IPS-15b (cell line): Measurements from ENCODE around the gene ZNF786.
A peak's percentile ranks its signal among the peaks of the same experiment; 100 is the strongest.

ENCODE experiments used
- H3K27me3 ChIP-seq: one replicate; pipeline ENCODE4 v1.6.1; 2013; ENCODE audit warnings: low read length; ENCODE audit not compliant: control insufficient read depth, insufficient read depth
- H3K36me3 ChIP-seq: one replicate; pipeline ENCODE4 v1.6.1; 2013; ENCODE audit warnings: low read length; ENCODE audit not compliant: control insufficient read depth, insufficient read depth
- H3K4me1 ChIP-seq: one replicate; pipeline ENCODE4 v1.6.1; 2013; ENCODE audit warnings: mild to moderate bottlenecking, low read length; ENCODE audit not compliant: control insufficient read depth, insufficient read depth
- H3K4me3 ChIP-seq: one replicate; pipeline ENCODE4 v1.5.1; 2013; ENCODE audit warnings: low read depth, low read length
- H3K9ac ChIP-seq: one replicate; pipeline ENCODE4 v1.6.1; 2013; ENCODE audit warnings: low read depth, mild to moderate bottlenecking, low read length
- H3K9me3 ChIP-seq: one replicate; pipeline ENCODE4 v1.6.1; 2013; ENCODE audit warnings: mild to moderate bottlenecking, low read length; ENCODE audit not compliant: control insufficient read depth, insufficient read depth

ZNF786 gene

GRCh38 chr7:149090397-149091195 is at the start of gene ZNF786:
Gene ZNF786 (minus strand): TSS chr7:149090718. CDS start chr7:149090640, 78 bp downstream.
- H3K4me1 ChIP-seq = peaks cover 2% of the 10 kb centered on the region
- no peaks in the 10 kb centered on the region for H3K27me3 ChIP-seq
- peak within 1 kb of the TSS; percentile 93 for H3K9ac ChIP-seq
- H3K4me3 ChIP-seq = peak within 1 kb of the TSS; percentile 93
- H3K9me3 ChIP-seq = no peaks in the 10 kb centered on the region
- H3K36me3 ChIP-seq = no peaks in the 10 kb centered on the region

GRCh38 chr7:149136118-149136517 is 45.6 kb upstream of the ZNF786 start:
- Histone ChIP-seq H3K9ac (no peak overlapping the region), H3K27me3 (no peaks in the 10 kb centered on the region), H3K36me3 (peaks cover 2% of the 10 kb centered on the region), H3K4me3 (no peak overlapping the region), H3K4me1 (no peaks in the 10 kb centered on the region), H3K9me3 (no peaks in the 10 kb centered on the region)

- Histone ChIP-seq H3K4me3 (no peak overlapping the region), H3K36me3 (peaks cover 5% of the 10 kb centered on the region), H3K27me3 (no peaks in the 10 kb centered on the region), H3K4me1 (no peaks in the 10 kb centered on the region), H3K9ac (no peak overlapping the region), H3K9me3 (no peaks in the 10 kb centered on the region)
These were observed 42.7 kb upstream of the ZNF786 start for GRCh38 chr7:149133028-149133710.

- Histone ChIP-seq H3K9me3 (no peaks in the 10 kb centered on the region), H3K9ac (no peak overlapping the region)
These were observed 40.2 kb upstream of the ZNF786 start for GRCh38 chr7:149130572-149131198.

GRCh38 chr7:149126662-149127266 is 36.2 kb upstream of the ZNF786 start:
- Histone ChIP-seq H3K9ac (peak overlapping the region; percentile 96), H3K9me3 (no peaks in the 10 kb centered on the region), H3K27me3 (no peaks in the 10 kb centered on the region), H3K4me1 (peaks cover 9% of the 10 kb centered on the region), H3K36me3 (peaks cover 13% of the 10 kb centered on the region), H3K4me3 (peak overlapping the region; percentile 100)

More at GRCh38 chr7:149130572-149131198, 40.2 kb upstream of the ZNF786 start:
- Histone ChIP-seq H3K4me1 (peaks cover 5% of the 10 kb centered on the region), H3K27me3 (no peaks in the 10 kb centered on the region), H3K4me3 (no peak overlapping the region), H3K36me3 (peaks cover 11% of the 10 kb centered on the region)

GRCh38 chr7:149125863-149126661 is 35.5 kb upstream of the ZNF786 start, which contains the start of gene ZNF425:
Gene ZNF425 (minus strand): TSS chr7:149126324. CDS start chr7:149126213, 111 bp downstream.
- Histone ChIP-seq H3K9ac (peak within 1 kb of the TSS; percentile 96), H3K36me3 (peaks cover 11% of the 10 kb centered on the region), H3K4me3 (peak within 1 kb of the TSS; percentile 100), H3K27me3 (no peaks in the 10 kb centered on the region), H3K9me3 (no peaks in the 10 kb centered on the region), H3K4me1 (peaks cover 9% of the 10 kb centered on the region)

- Histone ChIP-seq H3K36me3 (peaks cover 9% of the 10 kb centered on the region), H3K4me1 (peaks cover 9% of the 10 kb centered on the region), H3K4me3 (peak overlapping the region; percentile 100), H3K9me3 (no peaks in the 10 kb centered on the region), H3K9ac (peak overlapping the region; percentile 96), H3K27me3 (no peaks in the 10 kb centered on the region)
These were observed 34.8 kb upstream of the ZNF786 start for GRCh38 chr7:149125189-149125862.

GRCh38 chr7:149109969-149110368 is 19.5 kb upstream of the ZNF786 start:
- no peaks in the 10 kb centered on the region for H3K36me3 ChIP-seq
- no peaks in the 10 kb centered on the region for H3K9me3 ChIP-seq
- no peak overlapping the region for H3K4me3 ChIP-seq
- H3K27me3 ChIP-seq = no peaks in the 10 kb centered on the region
- H3K4me1 ChIP-seq = no peaks in the 10 kb centered on the region
- H3K9ac ChIP-seq = no peak overlapping the region

GRCh38 chr7:149104749-149105148 is 14.2 kb upstream of the ZNF786 start:
- Histone ChIP-seq H3K36me3 (peaks cover 11% of the 10 kb centered on the region), H3K27me3 (no peaks in the 10 kb centered on the region), H3K9me3 (no peaks in the 10 kb centered on the region), H3K4me1 (no peaks in the 10 kb centered on the region), H3K4me3 (no peak overlapping the region), H3K9ac (no peak overlapping the region)

- no peak overlapping the region for H3K9ac ChIP-seq
- H3K4me1 ChIP-seq = no peaks in the 10 kb centered on the region
- no peak overlapping the region for H3K4me3 ChIP-seq
- peaks cover 11% of the 10 kb centered on the region for H3K36me3 ChIP-seq
- no peaks in the 10 kb centered on the region for H3K9me3 ChIP-seq
- H3K27me3 ChIP-seq = no peaks in the 10 kb centered on the region
These were observed 13.7 kb upstream of the ZNF786 start for GRCh38 chr7:149104214-149104613.
